Left colon (tissue), 2 donors: ENCODE data around the gene GRIN2B. TPM values are rescaled to one million over a fixed set of nuclear protein-coding genes. Genes with fewer than 3 reads are reported as not detected.

Experiments used
- ATAC-seq: fragments of 200-7000 bp; cut with Tn5 transposase; one replicate; pipeline ENCODE4 v1.9.1; 2020; ENCODE audit warnings: mild to moderate bottlenecking, moderate library complexity
- DNase-seq, 2 donors: peaks; one replicate each; pipeline ENCODE4 v3.0.0-alpha.2; 2020
- intact Hi-C, 2 donors: fragments of 100-400 bp; cut with DNase I in 1 of 2; cut with micrococcal nuclease in 1 of 2; formaldehyde crosslinking; loops; one replicate each; pipeline versions ENCODE4 v1.11.2 to v1.14.0; 2022; cut with DNase I, micrococcal nuclease
- total RNA-seq, 2 donors: library from RNA; stranded (reverse); fragmentation: NEBNext Ultra II Directional; extraction: Animal tissue kit (Norgen Biotek cat#: 25700); gene quantifications; one replicate each; pipeline ENCODE4 v1.2.1, GENCODE V29; 2021
- donor health status: DM: no; HTN: no; CAD: no.
- donor health status: DM: yes; HTN: yes; CAD: no.

The GRIN2B gene
- total RNA-seq, 2 donors from 2014 or later: 0.78 to 1.4 TPM

DNA sequence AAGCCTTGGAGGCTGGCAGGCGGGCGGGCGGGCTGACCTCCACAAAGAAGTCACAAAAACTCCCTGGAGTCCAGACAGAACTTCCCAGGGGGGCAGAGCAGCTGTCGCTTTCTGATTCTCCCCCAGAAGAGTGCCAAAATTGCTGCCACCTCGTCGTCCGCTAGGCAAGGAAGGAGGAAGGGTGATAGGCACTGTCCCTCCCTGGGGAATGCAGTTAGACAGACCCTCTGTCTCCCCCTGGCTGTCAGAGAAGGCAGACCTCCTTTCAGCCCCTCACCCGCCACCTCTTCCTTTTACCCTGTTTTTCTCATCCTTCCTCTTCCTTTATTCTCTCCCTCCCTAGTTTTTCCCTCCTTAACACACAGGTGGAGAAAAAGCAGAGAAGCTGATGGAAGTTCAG is 18.7 kb downstream of the GRIN2B start:
- intact Hi-C loops: no loop called here
- ATAC-seq: no peak
- no peak for DNase-seq

DNA sequence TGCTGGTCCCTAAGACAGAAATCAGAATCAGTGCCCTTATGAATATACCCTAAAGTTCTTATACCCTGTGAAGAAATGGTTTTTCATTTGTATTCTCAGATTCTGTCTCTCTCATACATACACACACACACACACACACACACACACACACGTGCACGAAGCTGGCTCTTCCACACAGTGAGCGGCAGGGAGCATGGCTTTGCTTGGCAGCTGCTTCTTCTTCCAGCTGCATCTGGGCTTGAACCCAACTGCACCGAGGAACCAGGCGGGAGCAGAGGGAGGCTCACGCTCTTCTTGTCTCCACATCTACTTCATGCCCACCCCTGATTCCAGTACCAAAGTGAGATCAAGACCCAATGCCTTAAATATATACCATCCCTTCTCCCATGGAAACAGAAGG is 19.4 kb downstream of the GRIN2B start:
- no peak for DNase-seq
- ATAC-seq: no peak
- intact Hi-C loops: no loop called here

DNA sequence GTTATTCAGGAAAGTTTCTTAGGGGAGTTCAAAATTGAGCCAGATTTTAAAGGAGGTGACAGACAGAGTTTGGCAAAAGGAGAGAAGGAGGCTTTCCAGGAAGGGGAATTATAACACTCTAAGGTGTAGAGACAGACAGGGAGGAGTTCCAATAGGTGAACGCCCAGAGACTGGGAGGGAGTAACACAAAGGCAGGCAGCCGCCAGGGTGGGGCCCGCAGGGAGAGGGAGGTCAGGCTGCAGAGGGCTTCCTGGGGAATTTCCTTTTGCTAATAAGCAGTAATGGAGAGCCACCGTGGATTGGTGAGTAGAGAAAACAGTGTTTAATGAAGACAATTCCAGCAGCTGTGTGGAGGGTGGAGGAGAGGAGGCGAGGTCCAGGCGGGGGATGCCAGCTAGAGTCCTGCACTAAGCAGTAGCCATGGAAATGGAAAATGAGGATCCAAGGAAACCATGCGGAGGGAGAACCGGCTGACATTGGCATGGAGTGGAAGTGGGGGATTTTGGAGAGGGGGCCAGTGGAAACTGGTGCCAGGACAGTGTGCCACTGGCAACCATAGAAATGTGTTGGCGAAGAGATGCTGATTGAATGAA is 22.2 kb downstream of the GRIN2B start:
- DNase-seq (peak; percentile 48 to 59), ATAC-seq (peak; percentile 100)
- intact Hi-C loops: no loop called here

DNA sequence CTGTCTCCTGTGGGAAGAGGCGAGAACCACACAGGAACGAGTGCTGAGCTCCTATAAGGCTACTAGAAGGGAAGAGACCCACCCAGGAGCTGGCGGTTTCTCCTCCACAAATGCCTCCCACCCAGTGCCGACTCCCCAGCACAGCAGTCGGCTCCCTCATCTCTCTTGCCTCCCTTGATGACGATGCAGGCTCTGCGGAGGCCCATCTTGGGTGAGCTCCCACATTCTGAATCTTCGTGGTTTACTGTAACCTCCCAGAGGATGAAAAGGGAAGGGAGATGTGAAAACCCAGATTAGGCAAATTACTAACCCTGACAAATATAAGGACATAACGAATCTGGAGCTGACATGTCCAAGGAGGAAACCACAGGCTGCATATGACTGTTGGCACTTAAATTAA is 23.8 kb downstream of the GRIN2B start:
- ATAC-seq (no peak), DNase-seq (no peak)
- intact Hi-C loops: no loop called here

DNA sequence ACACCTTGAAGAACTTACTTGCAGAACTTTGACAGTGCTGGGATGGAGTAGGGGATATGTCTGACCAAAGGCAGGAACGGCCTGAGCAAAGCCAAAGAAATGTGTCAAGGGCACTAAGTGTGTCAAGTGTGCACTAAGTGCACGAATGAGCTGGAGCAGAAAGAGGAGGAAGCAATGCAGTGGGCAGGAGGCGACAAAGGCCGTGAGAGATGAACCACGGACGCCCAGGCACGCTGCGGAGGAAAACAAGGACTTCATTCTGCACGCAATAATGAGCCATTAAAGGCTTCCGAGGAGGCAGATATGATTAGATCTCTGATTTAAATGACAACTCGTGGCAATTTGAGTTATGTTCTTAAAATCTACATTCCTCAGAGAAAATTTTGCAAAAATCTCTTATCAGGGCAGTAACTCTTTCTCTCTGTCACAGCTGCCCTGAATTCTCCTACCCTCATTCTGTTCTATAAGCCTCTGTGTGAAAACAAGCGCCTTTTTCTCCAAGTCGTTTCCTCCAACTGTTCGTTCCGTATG is 25.3 kb downstream of the GRIN2B start:
- ATAC-seq (no peak), DNase-seq (no peak)
- intact Hi-C loops: no loop called here

DNA sequence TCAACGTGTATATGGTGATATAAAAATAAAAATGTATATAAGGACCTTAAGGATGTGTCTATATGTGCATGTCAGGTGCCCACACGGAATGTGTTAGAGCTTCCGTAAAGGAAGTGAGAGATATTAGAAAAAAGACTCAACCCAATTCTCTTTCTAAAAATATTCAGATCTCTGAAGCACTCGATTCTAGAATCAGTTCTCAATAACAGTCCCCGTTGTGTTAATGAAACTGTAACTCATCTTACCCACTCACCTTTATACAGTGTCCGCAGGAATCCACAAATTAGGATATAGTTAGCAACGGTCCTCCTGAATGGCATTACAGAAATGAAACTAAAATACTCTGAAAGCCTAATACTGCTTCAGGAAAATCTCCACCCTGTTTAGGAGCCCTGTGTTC is 29.3 kb downstream of the GRIN2B start:
- DNase-seq (no peak), ATAC-seq (no peak)
- intact Hi-C loops: no loop called here

DNA sequence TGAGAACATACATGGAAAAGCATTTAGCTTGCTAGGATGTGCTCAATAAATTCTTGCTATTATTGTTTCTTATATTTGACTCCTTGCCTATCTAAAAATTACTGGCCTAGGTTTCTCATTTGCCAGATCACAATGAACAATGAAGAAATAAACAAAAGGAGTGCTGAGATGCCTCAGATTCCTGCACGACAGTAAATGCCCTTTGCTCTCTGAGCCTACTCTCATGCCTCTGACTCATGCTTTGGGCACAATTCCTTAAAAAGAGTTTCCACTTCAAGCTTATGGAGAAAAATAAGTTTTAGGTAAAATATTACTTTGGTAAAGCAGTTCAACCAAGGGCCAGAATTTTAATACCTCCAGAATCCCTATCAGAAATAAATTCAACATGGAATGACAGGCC is 30.9 kb downstream of the GRIN2B start:
- ATAC-seq (peak; percentile 88), DNase-seq (no peak)
- intact Hi-C loops: no loop called here

DNA sequence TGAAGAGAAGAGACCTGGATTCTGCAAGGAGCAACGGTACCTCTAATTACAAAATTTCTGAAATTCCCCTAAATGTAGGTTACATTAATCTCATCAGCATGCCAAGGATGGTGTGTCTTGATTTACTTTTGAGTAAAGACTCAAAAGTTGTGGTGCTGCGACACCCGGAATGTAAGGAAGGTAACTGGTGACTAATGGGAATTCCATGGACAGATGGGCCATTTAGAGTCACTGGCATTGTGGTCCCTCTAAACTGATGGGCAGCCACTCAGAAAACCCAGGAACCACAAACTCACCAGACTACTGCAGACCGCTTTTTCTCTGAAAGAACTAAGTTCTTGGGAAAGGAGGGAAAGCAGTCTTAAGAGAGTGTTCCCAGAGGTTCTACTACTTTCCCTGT is 32.8 kb downstream of the GRIN2B start:
- ATAC-seq (no peak), DNase-seq (no peak)
- intact Hi-C loops: no loop called here

DNA sequence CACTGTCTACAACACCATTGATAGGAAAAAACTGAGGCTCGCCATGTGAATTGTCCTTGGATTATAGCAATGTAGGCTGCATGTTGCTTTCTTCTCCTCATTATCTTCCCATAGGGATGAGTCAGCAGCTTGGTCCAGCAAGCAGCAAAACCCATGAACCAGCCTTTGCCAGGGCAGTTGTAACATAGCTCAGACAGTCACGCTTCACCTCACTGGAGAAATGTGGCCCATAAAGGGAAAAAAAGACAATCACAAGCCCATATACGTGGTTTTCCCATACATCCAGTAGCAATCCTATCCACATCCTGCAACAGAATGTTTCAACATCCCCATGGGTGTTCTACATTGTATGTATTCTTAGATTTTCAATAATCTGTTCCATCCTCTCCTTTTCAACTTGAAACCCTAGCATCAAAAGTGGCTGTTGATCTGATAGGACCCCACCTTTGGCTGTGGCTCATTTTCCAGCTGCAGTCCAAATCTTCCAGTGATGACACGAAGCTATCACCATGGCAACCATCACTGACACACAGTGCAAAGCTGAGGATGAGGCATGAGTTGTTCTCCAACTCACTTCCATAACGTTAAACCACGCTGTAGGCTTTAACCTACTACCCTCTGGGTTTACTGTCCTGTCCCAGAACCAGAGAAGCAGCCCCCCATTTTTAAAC is 34.0 kb downstream of the GRIN2B start:
- ATAC-seq: no peak
- intact Hi-C loops: no loop called here
- no peak for DNase-seq

DNA sequence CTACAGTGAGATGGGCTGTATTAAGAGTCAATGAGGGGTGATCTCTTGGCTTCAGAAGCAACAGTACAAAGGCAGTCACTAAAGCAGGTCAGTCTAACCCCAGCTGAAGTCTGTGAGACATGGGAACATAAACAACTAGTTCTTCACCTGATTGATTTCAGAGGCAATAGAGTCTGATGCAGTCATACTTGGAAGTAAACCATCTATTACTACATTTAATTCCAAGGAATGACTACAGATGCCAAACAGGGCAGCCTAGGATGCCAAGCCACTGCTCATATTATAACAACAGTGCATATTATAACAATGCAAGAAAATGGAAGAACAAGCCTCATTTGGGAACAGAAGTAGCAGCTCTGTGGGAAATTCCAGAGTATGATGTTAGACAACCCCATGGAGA is 35.8 kb downstream of the GRIN2B start:
- intact Hi-C loops: no loop called here
- DNase-seq (no peak), ATAC-seq (no peak)

DNA sequence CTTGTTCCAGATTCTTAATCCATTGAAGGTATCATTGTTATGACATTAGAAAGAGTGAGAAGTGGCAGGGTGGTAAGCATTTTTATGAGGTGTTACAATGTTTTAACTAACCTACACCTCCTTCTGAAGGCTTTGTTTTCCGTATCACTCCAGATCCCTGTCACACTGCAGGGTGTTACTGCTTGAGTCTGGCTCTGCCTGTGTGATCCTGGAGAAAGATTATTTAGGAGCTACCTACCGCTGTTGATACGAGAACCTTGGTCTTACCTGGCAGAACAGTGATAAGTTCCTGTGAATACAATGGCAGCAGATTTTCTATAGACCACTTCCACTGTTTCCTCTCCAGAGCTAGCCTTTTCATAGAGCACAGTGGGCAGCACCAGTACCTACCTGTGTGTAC is 36.2 kb downstream of the GRIN2B start:
- intact Hi-C loops: no loop called here
- DNase-seq: no peak
- no peak for ATAC-seq

DNA sequence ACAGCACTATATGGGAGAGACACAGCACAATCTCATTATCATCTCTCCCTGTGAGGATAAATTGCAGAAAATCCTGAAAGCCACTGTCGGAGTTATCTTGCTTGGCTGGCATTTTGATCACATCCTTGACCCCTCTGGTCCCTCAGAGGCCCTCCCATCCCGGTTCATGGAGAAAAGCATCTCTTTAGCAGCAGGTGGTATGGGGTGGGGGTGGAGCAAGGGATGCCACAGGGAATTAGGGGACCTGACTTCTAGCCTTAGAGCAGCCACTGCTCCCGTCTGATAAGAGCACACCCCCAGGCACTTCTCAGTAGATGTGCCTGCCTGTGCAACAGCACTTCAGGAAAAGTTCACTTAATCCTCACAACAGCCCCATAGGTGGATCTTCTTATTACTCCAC is 38.6 kb downstream of the GRIN2B start:
- ATAC-seq (no peak), DNase-seq (no peak)
- intact Hi-C loops: no loop called here

DNA sequence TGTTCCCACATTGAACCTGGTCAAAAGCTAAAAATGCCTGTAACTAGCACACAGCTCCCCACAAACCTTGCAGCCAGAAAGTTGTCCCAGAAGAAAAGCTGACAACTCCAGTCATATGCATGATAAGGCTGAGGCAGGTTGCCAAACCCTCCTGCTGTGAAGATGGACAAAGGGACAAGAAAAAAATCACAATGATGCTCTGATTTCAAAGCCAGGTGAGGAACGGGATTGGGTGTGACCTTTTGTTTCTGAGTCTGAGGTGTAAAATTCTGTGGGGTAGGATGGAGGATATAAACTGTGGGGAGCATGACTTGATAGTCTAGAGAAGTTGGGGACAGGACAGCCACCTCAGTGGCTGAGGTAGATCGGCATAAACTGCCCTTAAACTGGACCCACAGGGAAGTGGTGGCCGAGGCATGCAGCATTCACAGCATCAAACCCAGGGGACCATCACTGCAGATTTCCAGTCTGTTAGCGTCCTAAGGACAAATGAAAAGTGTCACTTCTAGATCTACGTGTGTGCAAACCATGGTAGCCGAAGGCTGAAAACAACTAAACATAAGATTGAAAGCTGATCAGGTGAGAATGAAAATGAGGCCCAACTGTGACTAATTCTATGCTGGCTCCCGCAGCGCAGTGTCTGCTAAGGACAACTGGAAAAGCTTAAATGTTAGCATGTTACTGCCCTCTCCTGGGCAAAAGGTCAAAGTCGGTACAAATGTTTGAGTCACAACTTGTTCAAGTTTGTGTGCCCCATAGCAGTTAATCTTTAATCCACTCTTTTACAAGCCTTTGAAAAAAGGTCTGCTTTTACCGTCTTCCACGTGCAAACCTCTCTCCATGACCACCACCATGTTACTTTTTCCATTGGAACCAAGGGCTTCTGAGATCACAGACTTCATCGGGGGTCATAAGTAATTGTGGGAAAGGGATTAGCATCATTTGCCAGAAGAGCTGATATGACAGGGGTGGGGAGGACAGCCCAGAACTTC is 39.8 kb downstream of the GRIN2B start:
- intact Hi-C loops: no loop called here
- DNase-seq: peak; percentile 66 to 73
- ATAC-seq: peak; percentile 99

DNA sequence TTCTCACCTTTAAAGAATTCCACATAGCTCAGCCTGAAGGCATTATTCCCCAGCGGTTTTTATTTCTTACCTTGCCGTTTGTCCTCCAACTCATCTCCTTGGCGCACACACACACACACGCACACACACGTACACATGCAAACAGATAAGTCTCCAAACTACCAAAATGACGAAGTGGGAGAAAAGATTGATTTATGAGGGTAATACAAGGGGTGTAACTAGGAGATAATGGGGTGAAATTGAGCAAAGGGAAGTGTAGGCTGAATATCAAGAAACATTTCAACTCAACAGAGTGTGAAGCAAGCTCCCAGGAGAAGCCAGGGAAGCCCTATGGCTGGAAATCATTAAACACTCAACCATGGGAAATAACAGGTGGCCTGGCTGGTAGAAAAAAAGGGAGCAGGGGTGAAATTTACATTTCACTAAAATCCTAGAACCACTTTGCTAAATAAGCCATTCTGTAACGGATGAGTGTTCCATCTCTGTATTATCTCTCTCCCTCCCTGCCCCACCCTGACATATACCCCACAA is 41.0 kb downstream of the GRIN2B start:
- intact Hi-C loops: no loop called here
- no peak for DNase-seq
- ATAC-seq: no peak

DNA sequence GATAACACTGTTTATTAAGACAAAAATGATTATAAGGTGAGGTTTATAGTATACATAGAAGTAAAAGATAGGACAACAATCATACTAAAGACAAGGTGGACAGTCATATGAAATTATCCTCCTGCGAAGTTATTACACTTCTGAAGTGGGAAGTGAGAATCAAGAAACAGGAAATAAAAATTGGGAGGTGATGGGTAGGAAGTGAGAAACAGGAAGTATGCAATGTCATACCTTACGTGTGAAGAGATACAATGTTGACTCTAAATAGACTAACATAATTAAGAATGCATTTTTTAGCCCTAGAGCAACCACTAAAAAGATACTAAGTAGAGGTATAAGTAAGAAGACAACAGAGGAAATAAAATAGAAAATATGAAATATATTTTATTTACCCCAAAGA is 43.7 kb downstream of the GRIN2B start:
- intact Hi-C loops: no loop called here
- ATAC-seq (no peak), DNase-seq (no peak)

DNA sequence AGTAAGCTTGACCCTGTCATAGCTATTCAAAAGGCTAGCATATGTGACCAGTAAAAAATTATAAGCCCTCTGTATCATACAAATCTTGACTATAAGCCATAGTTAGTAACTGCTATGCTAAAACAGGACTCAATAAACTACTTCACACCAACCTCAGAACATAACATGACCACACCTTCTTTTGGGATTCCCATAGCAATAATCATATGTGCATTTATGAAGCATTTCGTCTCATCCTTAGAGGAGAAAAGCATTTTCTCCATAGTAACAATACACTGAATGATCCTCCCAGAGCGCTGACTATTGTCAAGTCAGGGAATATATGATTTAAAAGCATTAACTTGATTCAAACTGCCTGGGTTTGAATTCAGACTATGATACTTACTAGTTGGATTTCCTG is 46.2 kb downstream of the GRIN2B start:
- DNase-seq (no peak), ATAC-seq (no peak)
- intact Hi-C loops: no loop called here
